Astrocyte of the cerebellum (primary cell): Measurements from ENCODE around the gene SRP14.

Source experiments
- DNase-seq: peaks from one replicate; pipeline ENCODE4 v3.0.0-alpha.2; 2011; ENCODE audit warnings: low read depth
- H3K4me3 ChIP-seq: 2 replicates; pipeline ENCODE4 v1.5.1; 2011; ENCODE audit warnings: mild to moderate bottlenecking, low read depth, low read length, moderate library complexity
- in situ Hi-C: cut with HindIII; loops from 2 replicates; pipeline ENCODE4 v1.10.0; 2017; ENCODE audit warnings: low sequenced_read_pairs
- TF ChIP-seq, protein P1 (sequence below): IDR thresholded peaks from 2 replicates; pipeline ENCODE4 v1.5.1; 2012; ENCODE audit warnings: low read length, low read depth, moderate library complexity, mild to moderate bottlenecking; ENCODE audit errors: missing control alignments

Gene SRP14

DNA sequence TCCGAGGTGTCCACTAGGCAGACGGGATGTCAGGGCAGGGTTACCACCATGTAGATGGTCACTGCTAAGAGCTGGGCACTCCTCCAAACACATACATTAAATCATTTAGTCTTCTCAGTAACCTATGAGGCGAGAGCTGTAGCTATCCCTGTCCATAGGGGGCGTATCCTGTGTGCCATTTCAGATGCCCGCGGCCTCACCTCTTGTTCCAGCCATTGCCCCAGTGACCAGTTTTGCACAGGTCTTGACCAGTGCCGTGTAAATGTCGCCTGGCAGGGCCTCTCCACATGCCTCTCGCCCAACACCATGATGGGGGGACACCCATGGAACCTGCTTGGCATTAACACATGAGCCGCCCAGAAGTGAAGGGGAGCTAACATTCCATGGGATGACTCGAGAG is 20.8 kb upstream of the SRP14 start:
- TF ChIP-seq, protein P1, sequence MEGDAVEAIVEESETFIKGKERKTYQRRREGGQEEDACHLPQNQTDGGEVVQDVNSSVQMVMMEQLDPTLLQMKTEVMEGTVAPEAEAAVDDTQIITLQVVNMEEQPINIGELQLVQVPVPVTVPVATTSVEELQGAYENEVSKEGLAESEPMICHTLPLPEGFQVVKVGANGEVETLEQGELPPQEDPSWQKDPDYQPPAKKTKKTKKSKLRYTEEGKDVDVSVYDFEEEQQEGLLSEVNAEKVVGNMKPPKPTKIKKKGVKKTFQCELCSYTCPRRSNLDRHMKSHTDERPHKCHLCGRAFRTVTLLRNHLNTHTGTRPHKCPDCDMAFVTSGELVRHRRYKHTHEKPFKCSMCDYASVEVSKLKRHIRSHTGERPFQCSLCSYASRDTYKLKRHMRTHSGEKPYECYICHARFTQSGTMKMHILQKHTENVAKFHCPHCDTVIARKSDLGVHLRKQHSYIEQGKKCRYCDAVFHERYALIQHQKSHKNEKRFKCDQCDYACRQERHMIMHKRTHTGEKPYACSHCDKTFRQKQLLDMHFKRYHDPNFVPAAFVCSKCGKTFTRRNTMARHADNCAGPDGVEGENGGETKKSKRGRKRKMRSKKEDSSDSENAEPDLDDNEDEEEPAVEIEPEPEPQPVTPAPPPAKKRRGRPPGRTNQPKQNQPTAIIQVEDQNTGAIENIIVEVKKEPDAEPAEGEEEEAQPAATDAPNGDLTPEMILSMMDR, result no peak
- in situ Hi-C loops, result no loop called here
- no peak overlapping the region for H3K4me3 ChIP-seq
- no peak for DNase-seq

DNA sequence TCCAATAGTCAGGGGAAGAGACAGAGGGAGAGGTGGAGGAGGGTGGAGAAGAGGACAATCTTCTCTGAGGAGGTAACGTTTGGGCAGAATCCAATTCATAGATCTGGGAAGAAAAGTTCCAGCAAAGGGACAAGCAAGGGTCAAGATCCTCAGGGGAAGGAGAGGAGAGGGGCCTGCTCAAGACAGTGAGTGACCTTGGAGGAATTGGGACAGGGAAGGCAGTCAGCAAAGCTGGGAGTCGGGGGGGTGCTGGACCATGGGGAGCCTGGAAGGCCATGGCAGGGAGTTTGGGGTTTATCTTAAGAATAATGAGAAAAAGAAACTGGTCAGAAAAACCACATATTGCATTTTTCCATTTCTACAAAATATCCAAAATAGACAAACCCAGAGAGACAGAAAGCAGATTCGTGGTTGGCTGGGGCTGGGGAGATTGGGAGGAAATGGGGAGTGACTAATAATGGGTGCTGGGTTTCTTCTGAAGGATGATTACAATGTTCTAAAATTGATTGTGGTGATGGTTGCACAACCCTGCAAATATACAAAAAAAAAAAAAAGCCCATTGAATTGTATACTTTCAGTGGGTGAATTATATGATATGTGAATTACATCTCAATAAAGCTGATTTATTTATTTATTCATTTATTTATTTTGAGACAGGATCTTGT is 19.6 kb upstream of the SRP14 start:
- in situ Hi-C loops, result no loop called here
- H3K4me3 ChIP-seq, result no peak overlapping the region
- TF ChIP-seq, protein P1, result no peak
- DNase-seq, result no peak

DNA sequence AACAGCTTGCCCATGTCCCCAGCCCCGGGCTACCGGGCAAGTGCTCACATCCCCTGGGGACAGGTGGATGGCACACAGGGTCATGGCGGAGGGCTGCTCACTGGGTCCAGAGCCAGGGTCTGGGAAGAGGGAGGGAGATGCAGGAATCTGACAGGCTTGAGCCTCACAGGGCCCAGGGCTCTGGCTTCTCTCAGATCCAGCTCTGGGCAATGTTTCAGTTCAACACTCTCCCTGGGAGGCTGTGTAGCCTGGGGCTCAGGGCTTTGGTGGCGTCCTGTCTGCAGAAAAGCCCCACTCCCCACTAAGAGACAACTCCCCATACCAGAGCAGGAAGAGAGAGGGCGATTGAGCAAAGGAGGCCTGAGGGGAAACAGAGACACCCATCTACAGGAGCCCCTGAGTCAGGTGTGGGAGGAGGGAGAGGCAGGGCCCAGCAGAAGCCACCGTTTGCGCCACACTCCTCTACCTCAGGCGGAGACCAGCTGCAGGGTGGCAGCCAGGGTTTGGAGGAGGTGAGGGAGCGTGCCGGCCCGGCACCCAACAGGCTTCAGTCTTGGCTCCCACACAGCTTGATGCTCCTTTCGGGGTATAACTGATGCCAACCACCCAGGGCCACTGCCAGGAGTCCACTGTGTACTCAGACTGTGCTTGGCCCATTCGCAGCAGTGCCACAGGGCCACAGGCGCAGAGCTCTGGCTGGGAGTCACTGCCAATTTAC is 16.8 kb upstream of the SRP14 start:
- TF ChIP-seq, protein P1, result no peak
- H3K4me3 ChIP-seq, result no peak overlapping the region
- DNase-seq, result no peak
- in situ Hi-C loops, result no loop called here

DNA sequence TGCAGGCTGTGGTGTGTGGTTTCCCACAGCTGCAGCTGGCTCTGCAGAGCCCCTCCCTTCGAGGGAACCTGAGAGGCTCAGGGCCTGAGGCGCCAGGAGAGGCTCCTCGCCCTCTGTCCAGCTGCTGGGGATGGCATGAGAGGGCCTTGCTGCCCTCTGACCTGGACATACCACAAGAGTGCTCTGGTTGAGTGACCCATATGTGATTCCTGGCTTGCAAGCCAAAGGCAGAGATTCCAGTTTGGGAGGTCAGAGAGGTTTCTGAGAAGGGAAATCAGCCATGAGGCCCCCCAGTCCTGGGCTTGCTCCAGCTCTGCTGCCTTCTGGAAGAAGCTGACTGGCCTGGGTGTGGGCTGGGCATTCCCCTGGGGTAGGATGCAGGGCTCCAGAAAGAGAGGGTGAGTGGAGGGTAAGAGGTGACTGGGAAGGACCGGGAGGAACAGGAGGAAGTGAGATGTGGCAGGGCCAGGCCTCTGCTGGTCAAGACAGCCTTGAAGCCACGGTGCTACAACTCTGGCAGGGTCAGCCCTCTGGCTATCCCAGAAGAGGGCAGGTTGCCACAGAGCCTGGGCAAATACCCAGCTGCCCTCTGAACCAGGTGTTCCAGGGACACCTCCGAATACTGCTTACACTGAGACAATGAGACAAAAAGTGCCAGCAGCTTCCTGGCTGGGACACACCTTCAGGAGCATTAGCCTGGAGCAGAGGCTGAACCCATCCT is 16.0 kb upstream of the SRP14 start:
- in situ Hi-C loops, result no loop called here
- no peak overlapping the region for H3K4me3 ChIP-seq
- DNase-seq, result no peak
- TF ChIP-seq, protein P1, result no peak

DNA sequence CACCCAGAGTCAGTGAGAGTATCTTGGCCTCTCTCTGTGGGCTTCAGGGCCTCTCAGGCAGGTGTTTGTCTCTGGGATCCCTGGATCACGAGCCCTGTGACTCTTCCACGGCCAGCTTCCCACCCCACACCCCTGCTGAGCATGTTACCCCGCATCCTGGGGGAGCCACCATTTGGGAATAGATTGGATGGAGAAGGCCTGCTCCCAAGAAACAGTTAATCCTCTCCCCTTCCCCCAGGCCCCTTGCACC is 15.5 kb upstream of the SRP14 start:
- DNase-seq, result no peak
- no peak overlapping the region for H3K4me3 ChIP-seq
- TF ChIP-seq, protein P1, result no peak
- in situ Hi-C loops, result no loop called here

DNA sequence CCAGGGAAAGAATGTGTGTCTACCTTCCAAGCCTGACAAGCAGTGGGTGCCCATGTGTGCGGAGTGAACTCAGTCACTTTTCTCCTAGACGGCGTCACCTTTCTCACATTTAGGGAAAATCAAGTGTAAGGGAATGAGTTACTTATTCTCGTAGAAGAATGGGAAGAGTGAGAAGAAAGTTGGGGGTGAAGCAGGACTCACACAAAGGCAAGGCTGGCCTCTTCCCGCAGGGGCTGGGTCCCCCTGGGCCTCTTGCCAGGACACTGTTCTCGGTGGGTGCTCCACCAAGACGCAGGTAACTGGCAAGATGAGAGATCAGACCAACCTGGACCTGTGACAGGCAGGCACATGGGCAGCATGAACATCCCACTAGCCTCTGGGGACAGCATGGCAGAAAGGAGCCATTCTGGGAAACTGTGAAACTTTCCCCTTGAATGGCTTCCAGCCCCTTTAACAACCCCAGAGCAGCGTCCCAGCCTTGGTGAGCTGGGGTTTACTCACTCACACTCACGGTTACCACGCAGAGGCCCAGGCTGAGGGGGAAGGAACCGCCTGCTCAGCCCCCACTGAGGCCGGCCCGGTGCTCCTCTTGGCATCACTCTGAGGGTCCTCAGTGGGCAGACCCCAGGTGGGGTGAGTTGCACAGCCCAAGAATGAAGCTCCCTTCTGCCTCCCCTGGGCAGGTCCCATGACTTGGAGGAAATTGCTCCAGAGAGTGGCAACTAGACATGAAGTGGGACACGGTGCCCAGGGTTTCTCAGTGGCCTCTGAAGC is 15.0 kb upstream of the SRP14 start:
- DNase-seq, result no peak
- TF ChIP-seq, protein P1, result no peak
- no peak overlapping the region for H3K4me3 ChIP-seq
- in situ Hi-C loops, result no loop called here
